H9 (cell line): Measurements from ENCODE around the gene BBOF1. TPM values are rescaled to one million over a fixed set of nuclear protein-coding genes. Genes with fewer than 3 reads are reported as not detected.

ENCODE experiments used
- DNase-seq: peaks from one replicate; pipeline ENCODE4 v3.0.0-alpha.2; 2017
- H2AFZ ChIP-seq: one replicate; pipeline ENCODE4 v1.6.1; 2013; ENCODE audit warnings: mild to moderate bottlenecking, low read length, control low read depth, moderate library complexity
- H2AK5ac ChIP-seq: 2 replicates; pipeline ENCODE4 v1.6.1; 2013; ENCODE audit warnings: low read length, control low read depth, mixed read lengths; ENCODE audit not compliant: insufficient read length
- H2BK120ac ChIP-seq: one replicate; pipeline ENCODE4 v1.6.1; 2013; ENCODE audit warnings: low read depth, mild to moderate bottlenecking, low read length, control low read depth, inconsistent platforms; ENCODE audit not compliant: poor library complexity, severe bottlenecking
- H2BK12ac ChIP-seq: 2 replicates; pipeline ENCODE4 v1.6.1; 2013; ENCODE audit warnings: low read length, control low read depth, mixed read lengths, low read depth; ENCODE audit not compliant: insufficient read length
- H2BK15ac ChIP-seq: 2 replicates; pipeline ENCODE4 v1.6.1; 2013; ENCODE audit warnings: low read depth, low read length, control low read depth
- H2BK20ac ChIP-seq: one replicate; pipeline ENCODE4 v1.6.1; 2013; ENCODE audit warnings: low read depth, mild to moderate bottlenecking, low read length, control low read depth, inconsistent platforms; ENCODE audit not compliant: poor library complexity, severe bottlenecking
- H2BK5ac ChIP-seq: 2 replicates; pipeline ENCODE4 v1.6.1; 2013; ENCODE audit warnings: low read length, control low read depth, mixed read lengths; ENCODE audit not compliant: insufficient read length
- H3K14ac ChIP-seq: 2 replicates; pipeline ENCODE4 v1.6.1; 2013; ENCODE audit warnings: low read length, control low read depth; ENCODE audit not compliant: insufficient read depth
- H3K18ac ChIP-seq: 2 replicates; pipeline ENCODE4 v1.6.1; 2013; ENCODE audit warnings: low read depth, mild to moderate bottlenecking, mixed read lengths, low read length, control low read depth; ENCODE audit not compliant: insufficient read length
- H3K23ac ChIP-seq: 2 replicates; pipeline ENCODE4 v1.6.1; 2013; ENCODE audit warnings: low read length, control low read depth, mixed read lengths, low read depth; ENCODE audit not compliant: insufficient read length
- H3K23me2 ChIP-seq: 2 replicates; pipeline ENCODE4 v1.6.1; 2013; ENCODE audit warnings: low read depth, mild to moderate bottlenecking, mixed read lengths, low read length, control low read depth; ENCODE audit not compliant: insufficient read length, poor library complexity, severe bottlenecking
- H3K27ac ChIP-seq: 2 replicates; pipeline ENCODE4 v1.5.1; 2013; ENCODE audit warnings: low read length, control low read depth, mixed read lengths, low read depth; ENCODE audit not compliant: insufficient read length
- H3K27me3 ChIP-seq: 2 replicates; pipeline ENCODE4 v1.6.1; 2013; ENCODE audit warnings: low read length, control low read depth, inconsistent platforms; ENCODE audit not compliant: insufficient read depth
- H3K4ac ChIP-seq: 2 replicates; pipeline ENCODE4 v1.6.1; 2013; ENCODE audit warnings: low read depth, mild to moderate bottlenecking, control low read depth, inconsistent platforms, low read length, moderate library complexity
- H3K4me1 ChIP-seq: 2 replicates; pipeline ENCODE4 v1.6.1; 2013; ENCODE audit warnings: low read length, control low read depth, inconsistent platforms; ENCODE audit not compliant: insufficient read depth
- H3K4me2 ChIP-seq: 2 replicates; pipeline ENCODE4 v1.6.1; 2013; ENCODE audit warnings: low read length, control low read depth, mixed read lengths; ENCODE audit not compliant: insufficient read length, insufficient read depth
- H3K56ac ChIP-seq: 2 replicates; pipeline ENCODE4 v1.6.1; 2013; ENCODE audit warnings: low read depth, mild to moderate bottlenecking, mixed read lengths, low read length, control low read depth; ENCODE audit not compliant: insufficient read length
- H3K79me1 ChIP-seq: 2 replicates; pipeline ENCODE4 v1.6.1; 2013; ENCODE audit warnings: low read depth, mild to moderate bottlenecking, moderate library complexity, low read length, control low read depth, inconsistent platforms; ENCODE audit not compliant: insufficient read depth, poor library complexity, severe bottlenecking
- H3K79me2 ChIP-seq: 2 replicates; pipeline ENCODE4 v1.6.1; 2013; ENCODE audit warnings: low read length, control low read depth, inconsistent platforms; ENCODE audit not compliant: insufficient read depth
- H3K9ac ChIP-seq: 2 replicates; pipeline ENCODE4 v1.6.1; 2013; ENCODE audit warnings: low read length, control low read depth, mixed read lengths; ENCODE audit not compliant: insufficient read length; ENCODE audit errors: extremely low read depth
- H3K9me3 ChIP-seq: one replicate; pipeline ENCODE4 v1.6.1; 2013; ENCODE audit warnings: low read depth, low read length, inconsistent platforms; ENCODE audit not compliant: control insufficient read depth
- H3T11ph ChIP-seq: one replicate; pipeline ENCODE4 v1.6.1; 2013; ENCODE audit warnings: mild to moderate bottlenecking, low read length, control low read depth, inconsistent platforms
- H4K20me1 ChIP-seq: one replicate; pipeline ENCODE4 v1.6.1; 2013; ENCODE audit not compliant: control insufficient read depth, insufficient read length, insufficient read depth
- H4K5ac ChIP-seq: 2 replicates; pipeline ENCODE4 v1.6.1; 2013; ENCODE audit warnings: low read depth, mild to moderate bottlenecking, mixed read lengths, low read length, control low read depth; ENCODE audit not compliant: insufficient read length
- H4K8ac ChIP-seq: replicated peaks from 2 replicates; pipeline ENCODE4 v1.6.1; 2013; ENCODE audit warnings: low read length, control low read depth, mixed read lengths, low read depth; ENCODE audit not compliant: insufficient read length
- H4K91ac ChIP-seq: 2 replicates; pipeline ENCODE4 v1.6.1; 2013; ENCODE audit warnings: low read depth, mild to moderate bottlenecking, moderate library complexity, mixed read lengths, low read length, control low read depth; ENCODE audit not compliant: insufficient read length
- H3K27ac Mint-ChIP-seq, 3 experiments: 2 replicates in 2 of 3; 3 replicates in 1 of 3; pipeline ENCODE4 v1.8.0; 2020 to 2021; ENCODE audit warnings: mixed read lengths in 3 of 3, mild to moderate bottlenecking in 1 of 3, moderate library complexity in 1 of 3
- H3K27me3 Mint-ChIP-seq: 2 replicates; pipeline ENCODE4 v1.8.0; 2021; ENCODE audit warnings: low read depth, mild to moderate bottlenecking, moderate library complexity, mixed read lengths
- H3K36me3 Mint-ChIP-seq, 3 experiments: 2 replicates in 2 of 3; 3 replicates in 1 of 3; pipeline ENCODE4 v1.8.0; 2020 to 2021; ENCODE audit warnings: low read depth in 3 of 3, mixed read lengths in 3 of 3; ENCODE audit not compliant: insufficient read depth in 1 of 3
- H3K4me1 Mint-ChIP-seq, 2 experiments: 2 replicates each; pipeline ENCODE4 v1.8.0; 2020; ENCODE audit warnings: mixed read lengths in 2 of 2
- H3K4me3 Mint-ChIP-seq, 2 experiments: 2 replicates in 1 of 2; 3 replicates in 1 of 2; pipeline ENCODE4 v1.8.0; 2020 to 2021; ENCODE audit warnings: mild to moderate bottlenecking in 2 of 2, mixed read lengths in 2 of 2, moderate library complexity in 1 of 2
- H3K9me3 Mint-ChIP-seq, 2 experiments: 2 replicates in 1 of 2; 3 replicates in 1 of 2; pipeline ENCODE4 v1.8.0; 2020; ENCODE audit warnings: mild to moderate bottlenecking in 2 of 2, mixed read lengths in 2 of 2, moderate library complexity in 1 of 2
- WGBS: extraction: QIAGEN DNeasy Blood & Tissue Kit; methylation state at CpG from one replicate; pipeline ENCODE4 v1.1.7; 2013; ENCODE audit warnings: missing lambda C conversion rate, low lambda C conversion rate, mixed read lengths; ENCODE audit not compliant: insufficient read length; ENCODE audit errors: extremely low coverage; 5-methylcytosine and 5-hydroxymethylcytosine counted together
- total RNA-seq: library from RNA; stranded (reverse); gene quantifications from 2 replicates; pipeline ENCODE4 v1.2.1, GENCODE V29; 2021
- TF ChIP-seq, protein P1 (sequence below): fragments of 200-600 bp; sonication (generic); conservative IDR thresholded peaks from 3 replicates; pipeline ENCODE4 v1.8.0; 2021; ENCODE audit warnings: antibody characterized with exemption, mild to moderate bottlenecking

Gene BBOF1
- total RNA-seq, 1 experiment from 2014 or later: 0.61 TPM

DNA sequence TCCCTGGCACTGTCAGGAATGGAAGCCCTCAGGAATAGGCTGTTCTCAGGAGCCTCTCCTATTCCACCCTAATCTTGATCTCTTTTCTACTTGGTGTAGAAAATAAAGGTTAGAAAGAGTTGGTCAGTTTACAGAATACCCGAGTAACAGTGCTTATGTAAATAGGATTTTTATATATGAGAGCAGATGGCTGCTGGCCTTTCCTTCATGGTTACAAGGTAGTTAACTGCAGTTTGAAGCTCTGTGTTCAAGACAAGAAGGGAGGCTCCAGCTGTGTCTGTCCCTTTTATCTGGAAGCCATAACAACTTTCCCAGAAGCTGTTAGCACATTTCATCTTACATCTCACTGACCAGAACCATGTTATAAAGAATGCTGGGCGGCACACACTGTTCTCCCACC lies 23.1 kb downstream of the BBOF1 start:
- Histone ChIP-seq H4K8ac (no peak overlapping the region), H4K5ac (no peak overlapping the region), H3K23me2 (no peaks in the 10 kb centered on the region), H3K56ac (no peak overlapping the region), H2BK5ac (no peak overlapping the region), H3K4me1 (no peaks in the 10 kb centered on the region), H4K20me1 (no peaks in the 10 kb centered on the region), H4K91ac (no peak overlapping the region), H3K9me3 (no peaks in the 10 kb centered on the region), H3K4me2 (no peak overlapping the region), H3K79me2 (no peaks in the 10 kb centered on the region), H3K23ac (no peak overlapping the region), H3K9ac (no peak overlapping the region), H3K27ac (no peak overlapping the region), H2AK5ac (no peak overlapping the region), H3K14ac (no peak overlapping the region), H2AFZ (no peak overlapping the region), H2BK15ac (no peak overlapping the region), H3K27me3 (no peaks in the 10 kb centered on the region), H2BK12ac (no peak overlapping the region), H3K79me1 (no peaks in the 10 kb centered on the region), H3T11ph (no peak overlapping the region), H3K4ac (no peak overlapping the region), H2BK120ac (no peak overlapping the region), H2BK20ac (no peak overlapping the region), H3K18ac (no peak overlapping the region)
- no peak for DNase-seq
- no peak overlapping the region for H3K4me3 Mint-ChIP-seq
- TF ChIP-seq, protein P1, sequence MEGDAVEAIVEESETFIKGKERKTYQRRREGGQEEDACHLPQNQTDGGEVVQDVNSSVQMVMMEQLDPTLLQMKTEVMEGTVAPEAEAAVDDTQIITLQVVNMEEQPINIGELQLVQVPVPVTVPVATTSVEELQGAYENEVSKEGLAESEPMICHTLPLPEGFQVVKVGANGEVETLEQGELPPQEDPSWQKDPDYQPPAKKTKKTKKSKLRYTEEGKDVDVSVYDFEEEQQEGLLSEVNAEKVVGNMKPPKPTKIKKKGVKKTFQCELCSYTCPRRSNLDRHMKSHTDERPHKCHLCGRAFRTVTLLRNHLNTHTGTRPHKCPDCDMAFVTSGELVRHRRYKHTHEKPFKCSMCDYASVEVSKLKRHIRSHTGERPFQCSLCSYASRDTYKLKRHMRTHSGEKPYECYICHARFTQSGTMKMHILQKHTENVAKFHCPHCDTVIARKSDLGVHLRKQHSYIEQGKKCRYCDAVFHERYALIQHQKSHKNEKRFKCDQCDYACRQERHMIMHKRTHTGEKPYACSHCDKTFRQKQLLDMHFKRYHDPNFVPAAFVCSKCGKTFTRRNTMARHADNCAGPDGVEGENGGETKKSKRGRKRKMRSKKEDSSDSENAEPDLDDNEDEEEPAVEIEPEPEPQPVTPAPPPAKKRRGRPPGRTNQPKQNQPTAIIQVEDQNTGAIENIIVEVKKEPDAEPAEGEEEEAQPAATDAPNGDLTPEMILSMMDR: no peak
- peaks cover 0 to 2% of the 10 kb centered on the region in 2 experiments; a peak in 1 of 4 replicates for H3K4me1 Mint-ChIP-seq
- no peak overlapping the region for H3K27ac Mint-ChIP-seq
- no CpG with 5 or more reads among the region's 2 CpGs for WGBS
- H3K36me3 Mint-ChIP-seq: no peaks in the 10 kb centered on the region
- H3K9me3 Mint-ChIP-seq: no peaks in the 10 kb centered on the region
- H3K27me3 Mint-ChIP-seq: no peaks in the 10 kb centered on the region; the same call in 1 of the 2 replicates
